Prostate gland (tissue), 2 donors: Measurements from ENCODE around the gene GRHPR.

Experiments used
- POLR2A ChIP-seq: fragments of 450-650 bp; IDR thresholded peaks from one replicate; pipeline ENCODE4 v1.6.1; 2016; ENCODE audit warnings: antibody characterized with exemption, mild to moderate bottlenecking
- POLR2AphosphoS5 ChIP-seq: sonication (generic); formaldehyde crosslinking; IDR thresholded peaks from one replicate; pipeline ENCODE4 v1.6.1; 2017; ENCODE audit warnings: antibody characterized with exemption
- TF ChIP-seq, protein P1 (sequence below), 4 experiments: fragments of 200-600 bp in 2 of 4; fragments of 450-650 bp in 2 of 4; sonication (generic) in 2 of 4; IDR thresholded peaks; 1 replicate in 3 of 4; 2 replicates in 1 of 4; pipeline ENCODE4 v1.5.1; 2016 to 2019; ENCODE audit warnings: antibody characterized with exemption in 4 of 4, mild to moderate bottlenecking in 2 of 4, moderate library complexity in 2 of 4

DNA sequence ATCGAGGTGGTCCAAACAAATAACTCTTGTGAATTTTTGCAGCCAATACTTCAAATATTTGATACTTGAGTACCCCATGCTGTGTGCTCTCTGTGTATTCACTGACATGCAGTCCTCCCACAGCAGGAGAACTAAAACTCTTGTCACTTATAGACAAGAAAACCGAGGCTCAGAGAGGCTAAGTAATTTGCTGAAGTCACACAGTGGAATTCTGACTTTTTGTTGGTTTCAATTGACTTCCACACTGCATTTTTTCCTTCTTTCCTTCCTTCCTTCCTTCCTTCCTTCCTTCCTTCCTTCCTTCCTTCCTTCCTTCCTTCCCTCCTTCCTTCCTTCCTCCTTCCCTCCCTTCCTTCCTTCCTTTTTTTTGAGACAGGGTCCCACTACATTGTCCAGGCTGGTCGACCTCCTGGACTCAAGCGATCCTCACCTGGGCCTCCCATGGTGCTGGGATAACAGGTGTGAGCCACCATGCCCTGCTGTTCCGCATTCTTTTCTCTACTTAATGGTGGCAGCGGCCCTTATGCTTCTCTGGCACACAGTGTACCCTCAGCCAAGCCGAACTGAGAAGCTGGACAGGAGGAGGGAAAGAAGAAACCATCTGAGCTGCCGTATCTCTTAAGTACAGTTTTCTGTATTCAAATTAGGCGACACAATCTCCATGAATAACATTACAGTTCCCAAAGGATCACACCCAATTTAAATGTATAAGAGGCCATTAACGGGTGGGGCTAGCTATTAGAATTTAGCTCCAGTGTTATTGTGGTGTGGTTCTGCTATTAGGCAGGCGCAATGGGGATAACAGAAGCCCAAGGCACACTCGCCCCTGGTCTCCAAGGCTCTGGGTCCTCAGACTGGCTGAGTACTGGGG lies 38.4 kb upstream of the GRHPR start:
- TF ChIP-seq, protein P1, sequence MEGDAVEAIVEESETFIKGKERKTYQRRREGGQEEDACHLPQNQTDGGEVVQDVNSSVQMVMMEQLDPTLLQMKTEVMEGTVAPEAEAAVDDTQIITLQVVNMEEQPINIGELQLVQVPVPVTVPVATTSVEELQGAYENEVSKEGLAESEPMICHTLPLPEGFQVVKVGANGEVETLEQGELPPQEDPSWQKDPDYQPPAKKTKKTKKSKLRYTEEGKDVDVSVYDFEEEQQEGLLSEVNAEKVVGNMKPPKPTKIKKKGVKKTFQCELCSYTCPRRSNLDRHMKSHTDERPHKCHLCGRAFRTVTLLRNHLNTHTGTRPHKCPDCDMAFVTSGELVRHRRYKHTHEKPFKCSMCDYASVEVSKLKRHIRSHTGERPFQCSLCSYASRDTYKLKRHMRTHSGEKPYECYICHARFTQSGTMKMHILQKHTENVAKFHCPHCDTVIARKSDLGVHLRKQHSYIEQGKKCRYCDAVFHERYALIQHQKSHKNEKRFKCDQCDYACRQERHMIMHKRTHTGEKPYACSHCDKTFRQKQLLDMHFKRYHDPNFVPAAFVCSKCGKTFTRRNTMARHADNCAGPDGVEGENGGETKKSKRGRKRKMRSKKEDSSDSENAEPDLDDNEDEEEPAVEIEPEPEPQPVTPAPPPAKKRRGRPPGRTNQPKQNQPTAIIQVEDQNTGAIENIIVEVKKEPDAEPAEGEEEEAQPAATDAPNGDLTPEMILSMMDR (IDR thresholded peaks at IDR 0.05) = no peak
- TF ChIP-seq POLR2A (no peak), POLR2AphosphoS5 (no peak)
